GM19238 (cell line): ENCODE measurements around the gene OR7G3.
A peak's percentile ranks its signal among the peaks of the same experiment; 100 is the strongest.

ENCODE experiments used
- DNase-seq: peaks from one replicate; pipeline ENCODE4 v3.0.0; 2011; ENCODE audit warnings: low spot score; ENCODE audit not compliant: insufficient read length

OR7G3 gene

DNA sequence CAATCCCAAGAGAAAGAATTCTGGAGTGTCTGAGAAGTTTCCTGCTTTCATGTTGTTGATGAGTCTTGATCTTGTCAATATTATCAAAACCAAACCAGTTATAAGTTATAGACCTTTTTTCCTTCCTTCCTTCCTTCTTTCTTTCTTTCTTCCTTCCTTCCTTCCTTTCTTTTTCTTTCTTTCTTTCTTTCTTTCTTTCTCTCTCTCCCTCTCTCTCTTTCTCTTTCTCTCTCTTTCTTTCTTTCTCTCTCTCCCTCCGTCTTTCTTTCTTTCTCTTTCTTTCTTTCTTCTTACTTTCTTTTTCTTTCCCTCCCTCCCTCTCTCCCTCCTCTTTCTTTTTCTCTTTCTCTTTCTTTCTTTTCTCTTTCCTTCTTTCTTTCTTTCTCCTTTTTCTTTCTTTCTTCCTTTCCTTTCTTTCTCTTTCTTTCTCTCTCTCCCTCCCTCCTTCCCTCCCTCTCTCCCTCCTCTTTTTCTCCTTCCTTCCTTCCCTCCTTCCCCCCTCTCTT is at the start of gene OR7G3:
Gene OR7G3, minus strand, starts transcription at position 51 of the 506 bp plus-strand sequence. Its CDS starts 0 bp downstream, at position 51.
- DNase-seq, result no peak

DNA sequence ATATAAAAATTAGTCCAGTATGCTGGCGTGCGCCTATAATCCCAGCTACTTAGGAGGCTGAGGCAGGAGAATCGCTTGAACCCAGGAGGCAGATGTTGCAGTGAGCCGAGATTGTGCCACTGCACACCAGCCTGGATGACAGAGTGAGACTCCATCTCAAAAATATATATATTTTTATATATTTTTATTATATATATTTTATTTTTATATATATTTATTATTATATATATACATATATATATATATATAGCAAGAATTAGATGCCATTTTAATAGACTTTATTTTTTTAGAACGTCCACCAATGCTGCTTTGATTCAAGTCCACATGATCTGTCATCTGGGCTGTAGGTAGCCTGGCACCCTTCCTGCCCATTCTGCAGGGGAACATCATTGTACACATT is 48.6 kb upstream of the OR7G3 start:
- no peak for DNase-seq

DNA sequence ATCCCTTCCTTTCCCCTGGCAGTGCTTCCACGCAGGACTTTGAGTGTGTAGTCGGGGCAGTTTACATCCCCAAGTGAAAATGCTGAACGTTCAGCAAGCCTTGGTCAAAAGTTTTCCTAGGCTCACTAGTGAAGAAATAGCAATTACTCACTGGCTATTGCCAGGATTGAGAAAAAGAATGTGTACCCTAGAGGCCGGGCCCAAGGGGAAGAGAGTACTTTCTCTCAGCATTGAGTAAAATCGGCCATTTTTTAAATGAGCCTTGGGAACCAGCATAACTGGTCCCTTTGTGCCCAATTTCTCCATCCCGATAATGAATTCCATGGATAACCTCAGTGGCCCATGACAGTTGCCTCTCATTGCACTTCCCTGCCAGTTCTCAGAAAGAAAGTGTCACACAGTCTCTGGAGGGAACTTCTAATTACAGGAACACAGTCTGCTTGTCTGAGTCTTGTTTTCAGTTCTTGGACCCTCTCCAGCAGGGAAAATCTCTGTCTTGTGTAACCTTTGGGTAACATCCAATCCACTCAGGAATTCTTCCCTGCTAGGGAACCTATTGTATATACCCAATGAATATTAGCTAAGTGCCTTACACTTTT is 44.7 kb upstream of the OR7G3 start:
- DNase-seq, result no peak

DNA sequence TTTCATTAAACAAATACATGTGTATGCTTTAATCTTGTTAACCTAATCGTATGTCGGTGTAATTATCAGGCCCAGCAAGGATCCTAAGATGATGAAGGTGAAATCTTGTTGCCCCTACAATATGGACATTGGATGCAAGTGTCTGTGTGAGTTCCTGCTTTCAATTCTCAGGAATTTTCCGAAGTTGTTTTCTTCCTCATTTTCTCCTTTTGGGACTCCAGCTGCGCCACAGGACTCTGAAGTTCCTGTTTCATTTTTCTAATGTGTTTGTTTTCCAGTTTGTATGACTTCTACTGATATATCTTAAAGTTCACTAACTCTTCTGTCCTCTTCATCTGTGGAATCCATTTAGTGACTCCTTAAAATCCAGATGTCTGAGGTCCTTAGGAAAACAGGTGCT is 40.1 kb upstream of the OR7G3 start:
- DNase-seq, result no peak

DNA sequence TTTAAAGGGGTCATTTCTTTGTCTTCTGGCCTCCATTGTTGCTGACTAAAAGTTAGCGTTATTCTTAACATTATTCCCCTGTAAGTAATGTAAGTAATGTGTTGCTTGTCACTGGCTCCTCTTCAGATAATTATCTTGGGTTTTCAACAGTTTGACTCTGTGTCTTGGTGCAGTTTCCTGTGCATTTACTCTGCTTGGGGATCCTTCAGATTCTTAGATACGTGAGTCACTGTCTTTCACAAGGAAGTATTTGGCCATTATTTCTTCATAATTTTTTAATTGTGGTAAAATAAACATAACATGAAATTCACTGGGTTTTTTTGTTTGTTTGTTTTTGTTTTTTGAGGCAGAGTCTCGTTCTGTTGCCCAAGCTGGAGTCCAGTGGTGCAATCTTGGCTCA is 38.5 kb upstream of the OR7G3 start:
- no peak for DNase-seq

DNA sequence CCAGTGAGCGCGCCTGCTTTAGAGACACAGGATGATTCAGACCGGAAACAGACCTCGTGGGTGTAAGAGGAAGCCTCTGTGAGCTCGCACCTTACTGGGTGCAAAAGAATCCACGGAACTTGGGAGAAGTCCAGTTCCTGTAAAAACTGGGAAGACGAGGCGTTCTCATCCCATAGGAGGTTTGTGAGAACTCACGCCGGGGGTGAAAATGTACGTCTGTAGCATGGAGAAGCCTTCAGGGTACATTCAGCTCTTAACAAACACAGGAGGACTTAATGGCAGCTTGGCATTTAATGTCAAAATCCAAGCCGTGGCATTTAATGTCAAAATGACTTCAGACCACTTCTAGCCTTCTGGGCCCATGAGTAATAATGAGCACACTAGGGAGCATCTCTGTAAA is 34.7 kb upstream of the OR7G3 start:
- DNase-seq, result no peak

DNA sequence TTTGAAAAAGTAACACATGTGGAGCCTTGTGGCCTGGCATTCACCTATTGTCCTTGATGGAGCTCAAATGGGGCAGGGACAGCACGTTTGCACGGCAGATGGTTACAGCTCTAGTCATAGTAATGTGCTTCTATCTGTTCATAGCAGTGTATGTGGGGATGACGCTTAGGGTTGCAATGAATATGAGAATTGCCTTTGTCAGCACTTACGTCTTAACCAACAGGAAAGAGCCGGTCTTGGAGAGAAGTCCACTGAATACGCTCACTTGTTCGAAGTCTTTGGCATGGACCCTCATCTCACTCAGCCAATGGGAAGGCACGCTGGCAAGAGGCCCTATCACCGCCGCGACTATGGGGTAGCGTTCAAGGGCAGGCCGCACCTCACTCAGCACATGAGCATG is 33.1 kb upstream of the OR7G3 start:
- no peak for DNase-seq

DNA sequence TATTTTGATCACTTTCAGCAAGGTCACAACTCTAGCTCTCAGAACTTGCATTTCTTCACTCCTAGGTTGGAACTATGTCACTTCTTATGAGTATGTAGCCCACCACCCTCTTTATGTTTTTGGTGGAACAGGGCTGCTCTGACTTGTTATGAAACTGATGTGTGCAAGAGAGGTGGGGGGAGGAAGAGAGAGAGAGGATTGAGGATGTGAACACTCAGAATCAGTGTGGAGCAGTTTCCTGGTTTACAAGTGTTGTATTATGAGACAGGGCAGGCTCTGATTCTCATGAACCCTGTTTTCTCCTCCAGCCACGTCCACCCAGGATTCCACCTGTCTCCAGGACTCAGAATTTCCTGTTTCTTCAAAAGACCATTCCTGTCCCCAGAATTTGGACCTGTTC is 29.6 kb upstream of the OR7G3 start:
- DNase-seq, result no peak

DNA sequence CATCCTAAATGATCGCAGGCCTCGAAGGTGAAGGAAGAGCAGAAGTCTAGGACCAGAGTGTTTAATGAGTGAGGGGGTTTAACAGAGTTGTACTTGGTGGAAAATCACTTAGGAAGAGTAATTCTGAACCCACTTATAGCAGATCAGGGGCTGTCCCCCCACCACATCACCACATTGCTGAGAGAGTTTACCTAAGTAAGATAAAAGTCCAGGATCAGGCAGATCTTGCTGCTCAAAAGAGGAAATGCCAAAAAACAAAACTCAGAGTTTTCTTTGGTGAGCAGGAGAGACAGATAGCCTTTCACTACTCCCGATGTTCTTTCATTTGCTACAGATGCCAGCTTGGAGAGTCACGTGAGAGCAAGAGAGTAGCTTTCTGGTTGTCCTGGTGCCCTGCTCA is 28.8 kb upstream of the OR7G3 start:
- DNase-seq, result no peak

DNA sequence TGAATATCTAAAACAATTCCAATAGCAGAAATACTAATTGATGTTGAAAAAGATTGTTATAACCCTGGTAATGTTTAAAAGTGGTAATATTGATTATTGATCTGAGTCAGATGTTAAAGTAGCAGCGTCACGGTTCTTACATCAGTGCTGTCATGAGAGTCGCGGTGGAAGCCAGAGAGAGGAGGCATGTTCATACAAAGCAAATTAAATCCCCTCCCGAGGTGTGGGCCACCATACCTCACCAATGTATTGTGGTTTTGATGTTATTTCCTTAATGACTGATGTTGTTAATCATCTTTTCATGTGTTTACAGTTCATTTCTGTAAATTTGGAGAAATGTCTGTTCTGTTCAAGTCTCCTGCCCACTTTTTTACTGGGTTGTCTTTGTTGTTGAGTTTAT is 24.6 kb upstream of the OR7G3 start:
- no peak for DNase-seq

DNA sequence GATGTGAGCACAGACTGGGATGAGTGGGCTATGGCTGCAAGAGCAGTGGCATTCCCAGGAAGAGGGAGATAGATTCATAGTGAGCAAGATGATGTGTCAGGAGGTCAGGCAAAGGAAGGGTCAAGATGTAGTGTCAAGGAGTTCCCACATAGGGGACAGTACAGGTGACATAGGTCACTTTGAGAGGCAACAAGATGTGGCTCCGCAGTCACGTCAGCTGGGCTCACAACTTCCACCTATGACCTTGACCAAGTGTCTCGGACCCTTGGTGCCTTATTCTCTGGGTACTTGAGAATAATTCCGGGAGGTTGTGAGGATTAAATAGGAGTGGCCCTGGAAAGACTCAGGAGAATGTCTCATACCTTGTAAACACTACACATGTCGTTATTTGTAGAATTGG is 23.9 kb upstream of the OR7G3 start:
- no peak for DNase-seq

DNA sequence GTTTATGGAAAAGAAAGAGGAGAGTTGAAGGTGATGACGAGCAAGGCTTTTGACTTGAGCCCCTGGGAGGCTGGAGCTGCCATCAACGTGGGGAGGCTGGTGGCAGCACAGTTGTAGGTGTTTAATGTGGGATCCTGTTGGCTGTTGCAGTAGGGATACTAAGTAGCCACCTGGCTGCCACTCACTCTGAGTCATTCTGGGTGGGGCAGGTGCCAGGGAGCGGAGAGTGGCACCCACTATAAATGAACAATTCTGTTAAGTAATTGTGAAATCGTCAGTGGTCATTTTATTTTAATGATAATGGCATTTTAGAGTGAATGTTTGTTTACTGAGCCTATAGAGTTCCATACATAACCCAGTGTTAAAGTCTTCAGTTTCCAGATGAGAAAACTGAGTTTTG is 23.2 kb upstream of the OR7G3 start:
- no peak for DNase-seq

DNA sequence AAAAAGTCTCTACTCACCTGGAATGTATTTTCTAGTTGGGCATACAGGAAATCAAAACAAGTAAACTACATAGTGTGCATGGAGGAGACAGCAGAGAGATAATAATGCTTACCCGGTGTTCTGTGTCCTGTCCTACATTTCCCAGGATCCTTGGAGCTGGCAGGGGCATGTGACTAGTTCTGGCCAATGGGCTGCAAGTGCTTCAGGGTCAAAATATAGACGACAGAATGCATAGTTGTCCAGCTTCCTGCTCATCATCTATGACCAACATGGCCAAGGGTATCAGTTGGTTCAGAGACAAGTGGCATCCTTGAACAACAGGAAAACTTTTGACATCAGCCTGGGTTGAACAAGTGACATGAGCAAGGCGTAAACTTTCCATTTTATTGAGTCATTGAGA is 21.9 kb upstream of the OR7G3 start:
- no peak for DNase-seq

DNA sequence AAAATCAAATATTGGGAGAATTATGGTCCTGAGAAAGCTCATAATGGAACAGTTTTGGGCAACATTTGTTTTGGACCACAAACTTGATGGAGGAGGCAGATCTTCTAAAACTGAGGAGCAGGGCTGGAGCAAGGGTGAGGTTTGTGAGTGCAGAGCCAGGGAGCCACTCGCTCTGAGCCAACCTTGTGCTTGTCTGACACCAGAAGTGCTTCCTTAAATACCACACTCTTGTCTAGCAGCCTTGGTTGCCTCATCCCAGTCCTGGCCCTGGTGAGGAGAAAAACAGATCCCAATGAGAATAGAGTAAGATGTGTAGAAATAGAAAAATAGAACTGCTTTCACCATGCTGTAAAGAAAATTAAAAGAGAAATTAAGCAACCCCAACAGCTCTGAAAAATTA is 20.1 kb upstream of the OR7G3 start:
- no peak for DNase-seq

DNA sequence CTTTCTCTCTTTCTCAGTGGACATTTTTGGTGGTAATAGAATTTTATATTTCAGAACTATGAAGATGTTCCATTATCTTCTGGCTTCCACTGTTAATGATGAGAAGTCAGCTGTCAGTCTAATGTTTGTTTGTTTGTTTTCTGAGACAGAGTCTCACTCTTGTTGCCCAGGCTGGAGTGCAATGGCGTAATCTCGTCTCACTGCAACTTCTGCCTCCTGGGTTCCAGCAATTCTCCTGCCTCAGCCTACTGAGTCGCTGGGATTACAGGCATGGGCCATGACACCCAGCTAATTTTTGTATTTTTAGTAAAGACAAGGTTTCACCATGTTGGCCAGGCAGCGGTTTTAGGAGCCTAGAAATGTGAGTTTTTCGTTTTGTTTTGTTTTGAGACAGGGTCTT is 18.2 kb upstream of the OR7G3 start:
- no peak for DNase-seq

DNA sequence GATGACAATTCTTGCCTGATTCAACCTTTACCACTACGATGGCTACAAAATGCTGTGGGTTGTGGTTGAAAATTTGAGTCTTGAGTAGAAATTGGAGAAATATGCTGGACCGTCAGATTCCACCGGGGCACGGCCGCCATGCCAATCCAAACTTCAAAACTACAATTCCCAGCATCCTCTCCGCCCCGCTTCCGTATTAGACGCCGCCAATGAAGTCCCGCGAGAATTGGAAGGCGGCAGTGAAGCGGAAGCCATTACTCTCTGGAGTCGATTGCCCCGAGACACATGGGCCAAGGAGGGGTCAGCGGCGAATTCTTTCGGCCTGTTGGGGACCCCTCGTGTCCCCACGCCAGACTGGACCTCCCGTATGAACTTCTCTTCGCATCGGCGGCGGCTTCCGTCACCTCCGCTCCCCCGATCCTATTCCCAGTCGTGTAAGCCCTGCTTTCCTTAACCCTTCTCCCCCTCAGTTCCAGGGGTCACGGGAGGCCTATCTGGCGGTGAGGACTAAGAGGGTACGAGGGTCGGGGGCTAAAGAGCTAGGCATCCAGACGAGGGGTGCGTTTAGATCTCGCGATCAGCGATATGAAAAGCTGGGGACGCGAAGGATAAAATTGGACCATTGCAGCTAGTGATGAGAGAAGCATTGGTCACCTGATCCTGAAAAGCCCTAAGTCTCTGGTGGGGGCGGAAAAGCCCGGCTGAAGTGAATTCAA is 13.6 kb upstream of the OR7G3 start, which contains the start of gene ZNF317:
Gene ZNF317, plus strand, starts transcription at position 239 of the 716 bp plus-strand sequence. CDS start 15,620 bp downstream, outside the sequence.
- DNase-seq, result peak; percentile 78

DNA sequence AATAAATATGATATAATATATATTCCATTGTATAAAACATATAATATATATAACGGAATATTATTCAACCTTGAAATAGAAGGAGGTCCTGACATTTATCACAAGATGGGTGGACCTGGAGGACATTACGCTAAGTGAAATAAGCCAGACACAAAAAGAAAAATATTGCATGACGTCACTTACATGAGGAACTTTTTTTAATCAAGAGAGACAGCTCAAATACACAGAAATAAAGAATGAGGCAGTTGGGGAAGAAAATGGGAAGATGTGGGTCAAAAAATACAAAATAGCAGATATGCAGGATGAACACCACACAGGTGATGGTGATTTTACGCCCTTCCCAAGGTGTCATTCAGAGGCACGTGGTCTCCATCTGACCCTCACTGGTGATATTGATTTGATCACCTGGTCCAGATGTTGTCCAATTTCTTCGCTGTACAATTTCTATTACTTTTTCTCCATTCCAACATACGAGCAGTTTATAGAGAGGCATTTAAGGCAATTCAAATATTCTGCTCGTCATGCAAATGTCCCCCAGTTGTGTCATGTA is 12.9 kb upstream of the OR7G3 start:
- DNase-seq, result no peak

DNA sequence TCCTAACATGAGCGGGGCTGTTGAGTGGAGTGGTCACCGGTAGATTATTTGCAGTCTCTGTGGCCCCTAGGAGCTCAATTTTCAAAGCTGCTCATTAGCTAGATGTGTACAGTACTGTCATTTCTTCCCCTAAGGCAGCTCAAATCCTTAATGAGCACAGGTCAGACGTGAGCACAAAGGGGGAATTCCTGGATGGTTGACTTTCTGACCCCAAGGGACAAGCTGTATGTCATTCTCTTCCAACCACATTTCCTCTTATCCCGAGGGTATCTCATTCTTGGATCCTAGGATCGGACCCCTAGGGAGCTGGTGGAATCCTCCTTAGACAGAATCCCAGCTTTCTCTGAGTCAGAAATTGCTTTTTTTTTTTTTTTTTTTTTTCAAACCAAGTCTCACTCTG is 5.7 kb upstream of the OR7G3 start:
- DNase-seq, result no peak

DNA sequence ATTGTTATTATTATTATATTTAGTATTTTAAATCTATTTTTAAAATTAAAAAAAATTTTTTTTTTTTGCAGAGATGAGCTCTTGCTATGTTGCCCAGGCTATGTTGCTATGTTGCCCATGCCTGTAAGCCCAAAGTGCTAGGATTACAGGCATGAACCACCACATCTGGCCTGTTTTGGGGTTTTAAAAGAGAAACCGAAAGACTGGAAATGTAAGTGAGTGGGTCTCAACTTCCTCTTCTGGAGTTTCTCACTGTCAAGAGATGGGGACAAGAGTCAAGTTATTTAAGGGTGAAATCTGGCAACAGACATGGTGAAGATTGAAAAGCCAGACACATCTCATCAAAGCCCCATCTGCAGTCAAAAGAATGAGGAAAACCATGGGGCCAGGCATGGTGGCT is 4.2 kb upstream of the OR7G3 start:
- no peak for DNase-seq

DNA sequence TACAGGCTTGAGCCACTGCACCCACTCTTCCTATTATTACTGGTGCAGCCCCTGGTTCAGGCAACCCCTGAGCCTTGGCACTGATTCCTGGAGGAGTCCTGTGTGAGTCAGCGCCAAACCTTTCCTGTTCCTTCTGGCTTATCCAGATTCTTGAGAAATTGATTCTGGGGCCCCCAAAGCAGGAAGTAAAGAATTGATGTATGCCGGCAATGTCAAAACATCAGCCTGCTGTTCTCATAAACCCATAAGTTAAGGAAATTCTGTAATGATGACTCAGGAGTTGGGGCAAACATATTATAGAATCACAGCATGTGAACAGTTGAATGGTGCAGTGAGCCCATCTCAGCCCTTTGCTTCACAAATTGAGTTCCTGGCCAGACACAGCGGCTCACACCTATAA is 1.4 kb upstream of the OR7G3 start:
- DNase-seq, result no peak

DNA sequence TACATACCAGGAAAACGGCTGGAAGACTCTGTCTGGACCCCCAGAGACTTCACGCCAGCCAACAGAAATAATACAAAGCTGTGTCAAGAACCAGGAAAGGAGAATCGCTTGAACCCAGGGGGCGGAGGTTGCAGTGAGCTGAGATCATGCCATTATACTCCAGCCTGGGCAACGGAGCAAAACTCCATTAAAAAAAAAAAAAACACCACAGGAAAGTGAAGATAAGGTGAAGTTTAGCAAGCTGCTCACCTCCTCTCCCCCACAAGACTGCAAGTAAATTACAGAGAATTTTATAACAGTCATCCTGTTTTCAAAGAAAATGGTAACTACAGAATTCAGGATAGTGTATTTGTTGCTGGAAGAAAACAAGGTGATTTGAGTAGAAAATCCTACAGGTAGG is 10.2 kb downstream of the OR7G3 start:
- no peak for DNase-seq

DNA sequence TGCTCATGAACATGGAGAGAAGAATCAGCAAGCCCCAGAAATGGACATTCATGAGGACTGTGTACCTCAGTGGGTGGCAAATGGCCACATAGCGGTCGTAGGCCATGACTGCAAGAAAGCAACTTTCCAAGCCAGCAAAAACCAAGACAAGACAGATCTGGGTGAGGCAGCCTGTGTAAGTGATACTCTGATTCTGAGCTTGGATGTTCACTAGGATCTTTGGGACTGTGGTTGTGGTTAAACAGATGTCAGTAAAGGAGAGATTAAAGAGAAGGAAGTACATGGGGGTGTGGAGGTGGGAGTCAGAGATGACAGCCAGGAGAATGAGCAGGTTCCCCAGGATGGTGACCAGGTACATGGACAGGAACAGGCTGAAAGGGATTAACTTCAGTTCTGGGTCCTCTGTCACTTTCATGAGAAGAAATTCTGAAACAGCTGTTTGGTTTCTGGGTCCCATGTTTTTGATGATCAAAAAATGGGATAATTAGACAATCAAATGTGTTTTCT is 11.4 kb downstream of the OR7G3 start, which contains the start of gene OR7G1:
Gene OR7G1, minus strand, starts transcription at position 457 of the 507 bp plus-strand sequence. Its CDS starts 0 bp downstream, at position 457.
- no peak for DNase-seq
